ENCODE measurements around the gene AGA.

Gene AGA

DNA sequence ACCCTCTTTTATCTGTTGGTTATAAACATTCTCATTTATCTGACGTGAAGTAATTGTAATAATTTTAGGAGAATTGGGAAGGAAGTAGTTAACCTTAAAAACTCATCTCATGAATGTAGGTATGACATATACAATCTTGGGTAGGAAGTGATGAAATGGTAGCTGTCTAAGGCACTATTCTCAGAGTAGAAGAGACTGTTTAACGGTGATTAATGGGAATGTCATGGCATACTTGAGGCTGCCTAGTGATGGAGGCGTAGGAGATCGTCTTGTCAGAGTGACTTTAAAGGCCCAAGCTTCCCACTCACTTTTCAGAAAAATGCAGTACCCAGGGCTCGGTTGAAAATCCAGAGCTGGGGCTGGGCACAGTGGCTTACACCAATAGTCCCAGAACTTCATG, 19.4 kb upstream of the AGA start:
- no peaks in the 10 kb centered on the region for H3K27me3 Mint-ChIP-seq
- no peak overlapping the region for H3K27ac Mint-ChIP-seq
- no peaks in the 10 kb centered on the region for H3K4me1 Mint-ChIP-seq (ENCODE audit: low read depth)
- H3K4me3 Mint-ChIP-seq, result no peak overlapping the region
- DNase-seq, result no peak
- H3K9me3 Mint-ChIP-seq, result no peaks in the 10 kb centered on the region
- H3K36me3 Mint-ChIP-seq (ENCODE audit: low read depth), result no peaks in the 10 kb centered on the region

DNA sequence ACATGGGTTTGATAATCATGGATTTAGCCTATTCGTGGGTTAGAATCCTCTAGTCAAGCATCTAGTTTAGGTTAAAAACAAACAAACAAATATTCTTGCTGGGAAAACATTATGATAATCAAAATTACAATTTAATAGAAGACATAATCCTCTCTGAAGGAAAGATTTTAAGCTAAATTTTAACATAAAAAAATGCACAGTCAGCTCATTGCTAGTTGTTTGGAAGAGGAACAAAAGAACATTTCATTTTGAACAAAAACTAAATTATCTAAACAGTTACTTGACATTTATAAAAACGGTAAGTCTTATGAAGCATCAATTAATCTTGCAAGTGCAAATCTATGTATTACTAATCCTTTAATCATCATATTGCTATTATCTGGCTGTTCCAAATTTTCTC, 18.2 kb upstream of the AGA start:
- no peaks in the 10 kb centered on the region for H3K9me3 Mint-ChIP-seq
- no peaks in the 10 kb centered on the region for H3K27me3 Mint-ChIP-seq
- H3K36me3 Mint-ChIP-seq (ENCODE audit: low read depth), result no peaks in the 10 kb centered on the region
- no peak overlapping the region for H3K27ac Mint-ChIP-seq
- DNase-seq, result no peak
- no peak overlapping the region for H3K4me3 Mint-ChIP-seq
- H3K4me1 Mint-ChIP-seq (ENCODE audit: low read depth), result no peaks in the 10 kb centered on the region

DNA sequence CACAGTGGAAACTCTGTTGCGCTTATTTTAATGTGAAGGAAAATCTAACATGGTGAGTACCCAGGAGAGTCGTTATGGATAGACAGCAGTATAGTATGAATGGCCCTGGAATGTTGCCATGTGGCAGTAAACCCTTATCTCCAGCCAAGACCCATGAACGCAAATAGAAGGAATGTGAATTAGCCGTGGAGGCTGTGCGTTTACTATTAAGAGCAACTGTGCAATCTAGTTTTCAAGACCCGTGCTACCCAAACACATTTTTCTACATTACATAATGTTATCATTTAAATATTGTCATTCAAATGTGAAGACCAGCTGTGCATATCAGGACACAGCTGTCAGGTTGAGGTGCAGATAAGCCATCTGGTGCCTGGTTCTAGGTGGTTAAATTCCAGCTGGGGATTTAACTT, 13.3 kb upstream of the AGA start:
- Mint-ChIP-seq H3K4me3 (no peak overlapping the region), H3K9me3 (no peaks in the 10 kb centered on the region), H3K27ac (no peak overlapping the region), H3K36me3 (ENCODE audit: low read depth) (no peaks in the 10 kb centered on the region), H3K4me1 (ENCODE audit: low read depth) (no peaks in the 10 kb centered on the region), H3K27me3 (no peaks in the 10 kb centered on the region)
- DNase-seq, result no peak

DNA sequence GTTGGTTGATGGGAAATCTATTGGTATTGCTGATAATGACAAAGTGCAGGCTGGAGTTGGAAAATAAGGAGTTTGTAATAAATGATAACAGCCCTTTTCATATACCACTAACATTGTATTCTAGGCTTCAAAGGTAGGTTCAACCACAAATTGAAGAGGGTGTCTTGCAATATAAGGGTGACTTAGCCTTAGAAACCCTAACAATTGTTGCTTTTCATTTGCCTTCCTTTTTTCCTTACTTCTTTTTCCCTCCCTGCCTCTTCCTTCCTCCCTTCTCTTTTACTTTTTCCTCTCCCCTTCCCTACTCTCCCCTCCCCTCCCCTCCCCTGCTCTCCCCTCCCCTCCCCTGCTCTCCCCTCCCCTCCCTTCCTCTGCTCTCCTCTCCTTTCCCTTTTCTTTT, 10.9 kb upstream of the AGA start:
- no peaks in the 10 kb centered on the region for H3K27me3 Mint-ChIP-seq
- H3K4me1 Mint-ChIP-seq (ENCODE audit: low read depth), result peaks cover 4% of the 10 kb centered on the region
- no peaks in the 10 kb centered on the region for H3K36me3 Mint-ChIP-seq (ENCODE audit: low read depth)
- no peak overlapping the region for H3K4me3 Mint-ChIP-seq
- no peak overlapping the region for H3K27ac Mint-ChIP-seq
- no peaks in the 10 kb centered on the region for H3K9me3 Mint-ChIP-seq
- no peak for DNase-seq

GRCh38 chr4:177451108-177451500, 8.9 kb upstream of the AGA start:
- Mint-ChIP-seq H3K27me3 (no peaks in the 10 kb centered on the region), H3K27ac (no peak overlapping the region), H3K36me3 (ENCODE audit: low read depth) (no peaks in the 10 kb centered on the region), H3K9me3 (no peaks in the 10 kb centered on the region), H3K4me1 (ENCODE audit: low read depth) (peaks cover 18% of the 10 kb centered on the region), H3K4me3 (no peak overlapping the region)
- DNase-seq, result no peak

- H3K4me1 Mint-ChIP-seq (ENCODE audit: low read depth), result peaks cover 18% of the 10 kb centered on the region
- no peak overlapping the region for H3K27ac Mint-ChIP-seq
- H3K4me3 Mint-ChIP-seq, result no peak overlapping the region
- H3K36me3 Mint-ChIP-seq (ENCODE audit: low read depth), result no peaks in the 10 kb centered on the region
- DNase-seq, result no peak
- H3K27me3 Mint-ChIP-seq, result no peaks in the 10 kb centered on the region
- no peaks in the 10 kb centered on the region for H3K9me3 Mint-ChIP-seq
These were observed 8.3 kb upstream of the AGA start for GRCh38 chr4:177450426-177451107.

DNA sequence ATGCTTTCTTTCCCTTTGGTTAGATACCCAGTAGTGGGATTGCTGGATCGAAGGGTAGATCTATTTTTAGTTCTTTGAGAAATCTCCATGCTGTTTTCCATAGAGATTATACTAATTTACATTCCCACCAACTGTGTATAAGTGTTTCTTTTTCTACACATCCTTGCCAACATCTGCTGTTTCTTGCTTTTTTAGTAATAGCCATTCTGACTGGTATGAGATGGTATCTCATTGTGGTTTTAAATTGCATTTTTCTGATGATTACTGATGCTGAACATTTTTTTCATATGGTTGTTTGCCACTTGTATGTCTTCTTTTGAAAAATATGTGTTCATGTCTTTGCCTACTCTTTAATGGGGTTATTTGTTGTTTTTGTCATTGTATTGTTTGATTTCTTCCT, 6.6 kb upstream of the AGA start:
- no peaks in the 10 kb centered on the region for H3K36me3 Mint-ChIP-seq (ENCODE audit: low read depth)

DNA sequence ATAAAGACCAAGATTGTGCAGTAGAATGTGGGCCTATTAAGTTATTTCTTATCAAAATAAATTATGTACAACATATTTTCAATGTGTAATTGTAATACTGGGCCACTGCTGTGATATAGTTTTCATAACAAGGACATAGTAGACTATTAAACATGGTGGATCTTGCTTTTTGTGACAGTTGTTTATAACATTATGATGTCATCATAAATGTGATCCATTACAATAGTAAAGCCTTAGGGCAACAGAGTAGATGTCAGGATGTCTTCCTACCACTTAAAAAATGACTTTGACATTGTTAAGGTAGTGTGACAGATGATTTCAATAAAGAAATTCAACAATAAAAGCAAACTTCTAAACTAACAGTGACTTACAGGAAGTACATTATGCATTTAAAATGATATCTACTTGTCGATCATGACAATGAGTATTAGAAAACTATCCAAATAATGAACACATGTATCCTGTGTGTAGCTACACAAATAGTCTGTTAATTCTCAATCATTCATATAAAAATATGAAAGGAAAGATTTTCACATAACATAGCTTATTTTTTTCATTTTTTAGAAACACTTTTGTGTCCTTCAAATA, 5.3 kb upstream of the AGA start:
- H3K27me3 Mint-ChIP-seq, result no peaks in the 10 kb centered on the region
- H3K36me3 Mint-ChIP-seq (ENCODE audit: low read depth), result no peaks in the 10 kb centered on the region
- H3K27ac Mint-ChIP-seq, result no peak overlapping the region
- peaks cover 26% of the 10 kb centered on the region for H3K4me1 Mint-ChIP-seq (ENCODE audit: low read depth)
- no peak for DNase-seq
- H3K4me3 Mint-ChIP-seq, result no peak overlapping the region
- no peaks in the 10 kb centered on the region for H3K9me3 Mint-ChIP-seq

More for the DNA sequence above, 6.6 kb upstream of the AGA start:
- Mint-ChIP-seq H3K4me3 (no peak overlapping the region), H3K27me3 (no peaks in the 10 kb centered on the region), H3K27ac (no peak overlapping the region), H3K4me1 (ENCODE audit: low read depth) (peaks cover 19% of the 10 kb centered on the region), H3K9me3 (no peaks in the 10 kb centered on the region)
- no peak for DNase-seq

DNA sequence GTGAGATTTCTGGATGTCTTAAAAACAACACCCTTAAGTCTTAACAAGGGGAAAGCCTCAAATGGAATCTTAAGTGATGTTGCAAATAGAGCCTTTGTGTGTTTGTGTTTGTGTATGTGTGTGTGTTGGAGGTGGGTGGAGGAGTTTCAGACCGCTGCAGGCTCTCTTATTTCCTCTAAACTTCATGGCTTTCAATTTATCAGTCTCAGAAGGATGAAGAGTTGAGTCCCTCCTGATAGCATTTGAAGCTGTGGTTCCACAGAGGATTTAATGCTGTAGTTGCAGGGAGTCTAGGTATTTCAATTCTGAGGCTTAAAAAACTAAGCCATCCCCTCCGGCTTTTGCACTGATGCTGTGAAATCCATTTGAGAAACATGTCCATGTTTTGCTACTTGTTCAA, 4.3 kb upstream of the AGA start:
- peaks cover 5% of the 10 kb centered on the region for H3K36me3 Mint-ChIP-seq (ENCODE audit: low read depth)
- H3K27ac Mint-ChIP-seq, result no peak overlapping the region
- DNase-seq, result no peak
- no peaks in the 10 kb centered on the region for H3K27me3 Mint-ChIP-seq
- no peaks in the 10 kb centered on the region for H3K9me3 Mint-ChIP-seq
- no peak overlapping the region for H3K4me3 Mint-ChIP-seq
- peaks cover 26% of the 10 kb centered on the region for H3K4me1 Mint-ChIP-seq (ENCODE audit: low read depth)

- Mint-ChIP-seq H3K4me1 (ENCODE audit: low read depth) (peaks cover 39% of the 10 kb centered on the region), H3K9me3 (no peaks in the 10 kb centered on the region), H3K36me3 (ENCODE audit: low read depth) (peaks cover 12% of the 10 kb centered on the region), H3K27me3 (no peaks in the 10 kb centered on the region), H3K27ac (no peak overlapping the region), H3K4me3 (no peak overlapping the region)
- DNase-seq, result no peak
These were observed 2.9 kb upstream of the AGA start for GRCh38 chr4:177444911-177445736.

DNA sequence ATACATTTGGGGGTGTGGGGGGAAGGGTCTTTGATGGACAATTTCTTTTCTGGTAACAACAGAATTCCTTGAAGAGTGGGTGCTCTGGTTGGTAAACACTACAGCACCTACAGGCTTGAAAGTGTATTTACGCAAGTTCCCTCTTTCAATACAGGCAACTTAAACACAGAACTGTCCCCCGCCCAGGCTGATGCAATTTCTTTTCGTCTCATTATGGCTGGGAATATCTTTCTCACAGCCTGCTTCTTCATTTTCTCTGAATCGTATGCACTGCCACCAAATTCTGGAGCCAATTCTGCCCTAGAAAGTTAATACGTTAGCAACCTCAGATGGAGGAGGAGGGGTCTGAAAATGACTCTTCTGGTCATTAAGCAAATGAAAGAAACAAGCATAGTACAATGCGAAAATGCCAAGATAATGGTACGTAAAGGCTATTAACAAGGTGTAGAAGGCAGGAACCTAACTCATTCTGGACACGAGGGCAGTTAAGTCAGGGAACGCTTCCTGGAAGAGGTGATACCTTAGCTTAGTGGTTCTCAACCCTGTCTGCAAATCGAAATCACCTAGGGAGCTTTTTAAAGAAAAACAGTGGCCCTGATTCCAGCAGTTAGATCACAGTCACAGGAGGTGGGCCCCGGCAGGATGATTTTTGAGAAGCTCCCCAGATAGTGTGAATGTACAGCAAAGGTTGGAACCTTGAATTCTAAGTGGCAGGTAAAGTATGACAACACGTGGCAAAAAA, 1.0 kb downstream of the AGA start:
- peaks cover 43% of the 10 kb centered on the region for H3K36me3 Mint-ChIP-seq (ENCODE audit: low read depth)
- peak overlapping the region; percentile 96 for H3K27ac Mint-ChIP-seq
- no peaks in the 10 kb centered on the region for H3K27me3 Mint-ChIP-seq
- peak; percentile 50 for DNase-seq
- H3K4me1 Mint-ChIP-seq (ENCODE audit: low read depth), result peaks cover 25% of the 10 kb centered on the region
- H3K4me3 Mint-ChIP-seq, result peak overlapping the region; percentile 90
- no peaks in the 10 kb centered on the region for H3K9me3 Mint-ChIP-seq

GRCh38 chr4:177436456-177436855, 5.8 kb downstream of the AGA start:
- no peak for DNase-seq
- no peaks in the 10 kb centered on the region for H3K27me3 Mint-ChIP-seq
- H3K4me3 Mint-ChIP-seq, result no peak overlapping the region
- H3K4me1 Mint-ChIP-seq (ENCODE audit: low read depth), result peaks cover 18% of the 10 kb centered on the region
- H3K27ac Mint-ChIP-seq, result no peak overlapping the region
- H3K9me3 Mint-ChIP-seq, result no peaks in the 10 kb centered on the region
- peaks cover 77% of the 10 kb centered on the region for H3K36me3 Mint-ChIP-seq (ENCODE audit: low read depth)

GRCh38 chr4:177434667-177435066, 7.6 kb downstream of the AGA start:
- Mint-ChIP-seq H3K36me3 (ENCODE audit: low read depth) (peaks cover 83% of the 10 kb centered on the region), H3K4me1 (ENCODE audit: low read depth) (peaks cover 3% of the 10 kb centered on the region), H3K27me3 (no peaks in the 10 kb centered on the region), H3K27ac (peak overlapping the region; percentile 18), H3K9me3 (no peaks in the 10 kb centered on the region), H3K4me3 (no peak overlapping the region)
- DNase-seq, result no peak

DNA sequence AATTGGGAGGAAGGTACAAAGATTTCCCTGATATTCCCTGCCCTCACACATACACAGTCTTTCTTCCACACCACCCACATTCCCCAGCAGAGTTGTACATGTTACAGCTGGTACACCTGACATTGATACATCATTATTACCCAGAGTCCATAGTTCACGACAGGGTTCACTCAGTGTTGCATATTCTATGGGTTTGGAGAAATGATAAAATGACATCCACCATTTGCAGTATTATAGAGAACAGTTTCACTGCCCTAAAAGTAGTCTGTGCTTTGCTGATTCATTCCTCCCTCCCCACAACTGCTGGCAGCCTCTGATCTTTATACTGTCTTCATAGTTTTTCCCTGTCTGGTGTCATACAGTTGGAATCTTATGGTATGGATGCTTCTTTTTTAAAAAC, 15.0 kb downstream of the AGA start:
- Mint-ChIP-seq H3K27me3 (no peaks in the 10 kb centered on the region), H3K36me3 (ENCODE audit: low read depth) (peaks cover 23% of the 10 kb centered on the region), H3K4me3 (no peak overlapping the region), H3K9me3 (no peaks in the 10 kb centered on the region), H3K27ac (no peak overlapping the region), H3K4me1 (ENCODE audit: low read depth) (peaks cover 1% of the 10 kb centered on the region)
- no peak for DNase-seq
